GM21367 (cell line): ENCODE data around the gene RASIP1.
"Not testable (repeated sequence)": the region's sequence is repeated elsewhere in the genome, so short reads cannot be mapped to it uniquely, and the experiment has no call there.

Experiments used
- ATAC-seq: cut with Tn5 transposase; IDR thresholded peaks from one replicate; pipeline ENCODE4 v1.9.1; 2021; ENCODE audit not compliant: unreplicated experiment

RASIP1 gene

DNA sequence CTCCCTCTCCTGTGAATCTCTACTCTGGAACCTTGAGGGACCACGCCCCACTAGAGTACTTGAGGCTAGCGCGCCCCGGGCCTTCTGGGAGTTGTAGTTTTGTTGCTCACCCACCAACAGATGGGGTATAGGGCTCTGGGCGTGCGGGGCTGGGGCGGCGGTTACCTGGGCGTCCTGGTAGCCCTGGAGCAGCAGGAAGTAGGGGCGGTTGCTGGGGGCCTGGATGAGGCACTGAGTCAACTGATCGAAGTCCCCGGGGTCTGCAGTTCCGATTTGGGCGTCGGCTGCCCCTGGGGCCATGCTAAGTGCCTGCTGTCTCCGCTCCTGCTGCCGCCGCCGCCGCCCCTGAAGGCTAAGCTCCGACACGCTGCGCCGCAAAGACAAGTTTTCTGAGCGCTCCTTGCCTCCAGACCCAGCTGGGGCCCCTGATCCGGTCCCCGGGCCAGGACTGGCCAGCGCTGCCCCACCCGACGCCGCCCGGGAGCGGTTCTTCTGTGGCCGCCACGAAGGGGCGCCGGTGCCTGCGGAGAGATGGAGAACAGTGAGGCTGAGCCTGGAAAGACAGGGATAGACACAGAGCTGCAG lies 5.3 kb downstream of the RASIP1 start:
- ATAC-seq: no peak

DNA sequence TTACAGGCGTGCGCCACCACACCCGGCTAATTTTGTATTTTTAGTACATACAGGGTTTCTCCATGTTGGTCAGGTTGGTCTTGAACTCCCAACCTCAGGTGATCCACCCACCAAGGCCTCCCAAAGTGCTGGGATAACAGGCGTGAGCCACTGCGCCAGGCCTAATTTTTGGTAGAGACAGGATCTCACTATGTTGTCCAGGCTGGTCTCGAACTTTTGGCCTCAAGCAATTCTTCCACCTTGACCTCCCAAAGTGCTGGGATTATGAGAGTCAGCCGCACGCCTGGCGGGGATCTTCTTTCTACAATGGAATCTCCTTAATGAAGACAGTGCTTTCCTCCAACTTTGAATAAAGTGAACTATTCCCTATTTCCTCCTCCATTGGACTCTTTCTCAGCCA lies 5.8 kb downstream of the RASIP1 start:
- no peak for ATAC-seq

DNA sequence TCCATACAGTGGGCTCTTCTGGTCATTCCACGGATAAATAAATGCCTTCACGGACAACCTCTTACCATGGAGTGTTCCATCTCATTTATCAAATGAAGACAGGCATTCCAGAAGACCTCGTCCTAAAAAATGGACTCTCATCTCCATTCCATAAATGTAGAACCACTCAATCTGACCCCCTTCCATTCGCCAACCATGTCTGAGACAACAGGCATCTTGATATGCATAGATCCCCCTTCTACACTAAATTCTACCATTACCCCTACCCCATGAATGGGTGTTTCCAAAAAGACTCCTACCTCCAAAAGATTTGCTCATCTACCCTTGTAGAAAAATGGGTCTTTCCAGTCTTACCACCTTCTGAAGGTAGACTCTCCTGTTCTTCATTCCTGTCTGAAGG lies 9.0 kb downstream of the RASIP1 start:
- ATAC-seq: no peak

DNA sequence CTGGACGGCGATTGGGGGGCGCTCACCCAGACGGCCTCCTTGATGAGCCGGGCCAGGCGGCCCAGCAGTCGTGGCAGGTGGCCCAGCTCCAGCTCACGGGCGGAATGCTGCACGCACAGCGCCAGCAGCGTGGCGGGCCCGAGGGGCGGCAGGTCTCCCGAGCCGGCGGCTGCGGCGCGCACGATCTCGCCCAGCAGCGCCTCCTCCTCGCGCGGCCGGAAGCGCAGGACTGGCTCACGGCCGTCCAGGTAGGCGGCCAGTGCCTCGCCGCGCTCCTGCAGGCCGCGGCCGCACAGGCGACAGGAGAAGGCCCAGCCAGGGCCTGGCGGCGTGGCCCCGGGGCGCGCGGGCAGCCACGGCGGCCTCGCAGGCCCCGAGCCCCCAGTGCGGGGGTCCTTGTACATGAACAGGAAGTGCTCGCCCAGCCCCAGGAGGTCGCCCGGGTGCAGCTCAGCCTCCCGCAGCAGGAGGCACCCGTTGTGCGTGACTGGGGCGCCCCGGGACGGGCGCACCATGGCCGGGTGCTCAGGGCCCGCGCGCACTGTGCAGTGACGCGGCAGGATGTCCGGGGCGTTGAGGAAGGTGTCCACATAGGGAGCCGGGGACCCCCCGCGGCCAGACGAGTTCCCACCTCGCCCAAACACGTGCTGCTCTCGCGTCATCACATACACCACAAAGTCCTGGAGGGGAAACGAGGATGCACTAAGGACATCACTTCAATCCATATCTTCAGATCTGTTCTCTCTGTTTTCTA lies 11.3 kb downstream of the RASIP1 start:
- ATAC-seq: no peak

DNA sequence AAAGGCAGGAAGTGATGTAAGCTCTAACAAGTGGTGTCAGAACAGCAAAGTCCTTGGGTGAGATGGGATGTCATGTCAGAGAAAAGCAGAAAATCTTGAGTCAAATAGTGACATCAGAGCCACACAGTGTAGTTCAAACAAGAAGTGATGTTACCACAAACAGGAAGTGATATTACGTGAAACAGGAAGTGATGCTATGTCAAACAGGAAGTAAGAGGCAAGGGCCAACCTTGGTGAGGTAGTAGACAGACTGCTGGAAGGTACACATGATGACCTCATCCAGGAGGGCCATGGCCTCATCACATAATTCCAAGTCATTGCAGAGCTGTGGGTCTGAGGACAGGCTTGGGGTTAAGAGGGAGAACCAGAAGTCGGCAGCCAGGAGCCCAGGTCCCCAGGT lies 13.9 kb downstream of the RASIP1 start:
- no peak for ATAC-seq

DNA sequence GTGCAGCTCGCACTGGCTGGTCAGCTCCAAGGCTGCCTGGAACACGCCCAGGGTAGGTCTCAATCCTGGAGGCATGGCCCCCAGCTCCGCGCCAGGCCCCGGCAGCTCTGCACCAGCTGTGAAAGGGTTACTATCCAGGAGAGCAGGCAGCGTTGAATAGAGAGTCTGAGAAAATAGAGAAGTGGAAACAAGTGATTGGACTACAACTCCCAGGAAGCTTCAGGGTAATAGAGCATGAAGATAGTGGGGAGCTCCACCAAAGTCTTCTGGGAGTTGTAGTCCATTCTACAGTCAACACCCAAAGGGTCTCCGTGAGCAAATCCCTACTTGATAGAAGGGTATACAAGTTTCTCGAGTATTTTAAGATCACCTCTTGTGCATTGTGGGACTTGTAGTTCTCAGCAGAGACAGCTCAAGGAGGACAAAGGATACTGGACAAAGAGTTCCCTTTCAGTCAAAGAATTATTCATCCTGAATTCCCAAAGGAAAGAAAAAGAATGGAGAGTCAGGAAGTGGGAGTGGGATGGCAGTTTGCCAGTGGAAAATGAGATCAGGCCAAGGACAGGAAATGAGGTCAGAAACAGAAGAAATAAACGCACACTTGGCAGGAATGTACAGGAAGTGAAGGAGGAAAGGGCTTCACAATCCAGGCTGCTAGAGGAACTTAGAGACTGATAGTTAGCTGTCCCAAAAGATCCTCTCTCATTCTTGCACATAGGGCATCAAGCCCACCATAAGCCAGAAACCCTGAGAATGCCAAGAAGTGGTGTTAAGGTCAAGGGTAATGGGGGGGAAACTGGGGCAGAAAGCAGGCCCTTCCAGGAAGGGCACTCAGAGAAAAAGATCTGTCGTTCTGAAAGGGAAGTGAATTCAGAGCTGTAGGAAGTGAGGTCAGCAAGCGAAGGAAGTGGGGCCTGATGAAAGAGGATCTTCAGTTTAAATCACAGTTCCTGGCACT lies 15.3 kb downstream of the RASIP1 start:
- no peak for ATAC-seq

DNA sequence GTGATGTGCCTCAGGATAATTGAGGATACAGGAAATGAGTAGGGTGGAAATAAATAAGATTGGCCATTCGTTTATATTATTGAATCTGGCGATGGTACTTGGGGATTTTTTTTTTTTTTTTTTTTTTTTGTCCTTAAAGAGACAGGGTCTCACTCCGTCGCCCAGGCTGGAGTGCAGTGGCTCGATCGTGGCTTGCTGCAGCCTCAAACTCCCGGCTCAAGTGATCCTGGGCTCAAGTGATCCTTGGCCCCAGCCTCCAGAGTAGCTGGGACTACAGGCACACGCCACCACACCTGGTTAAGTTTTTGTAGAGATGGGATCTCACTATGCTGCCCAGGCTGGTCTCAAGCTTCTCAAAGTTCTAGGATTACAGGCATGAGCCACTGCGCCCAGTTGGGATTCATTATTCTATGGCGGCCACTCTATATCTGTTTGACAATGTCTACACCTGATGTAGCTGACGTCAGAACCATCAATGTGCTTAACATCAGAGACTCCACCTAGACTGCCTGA lies 18.2 kb downstream of the RASIP1 start:
- no peak for ATAC-seq

DNA sequence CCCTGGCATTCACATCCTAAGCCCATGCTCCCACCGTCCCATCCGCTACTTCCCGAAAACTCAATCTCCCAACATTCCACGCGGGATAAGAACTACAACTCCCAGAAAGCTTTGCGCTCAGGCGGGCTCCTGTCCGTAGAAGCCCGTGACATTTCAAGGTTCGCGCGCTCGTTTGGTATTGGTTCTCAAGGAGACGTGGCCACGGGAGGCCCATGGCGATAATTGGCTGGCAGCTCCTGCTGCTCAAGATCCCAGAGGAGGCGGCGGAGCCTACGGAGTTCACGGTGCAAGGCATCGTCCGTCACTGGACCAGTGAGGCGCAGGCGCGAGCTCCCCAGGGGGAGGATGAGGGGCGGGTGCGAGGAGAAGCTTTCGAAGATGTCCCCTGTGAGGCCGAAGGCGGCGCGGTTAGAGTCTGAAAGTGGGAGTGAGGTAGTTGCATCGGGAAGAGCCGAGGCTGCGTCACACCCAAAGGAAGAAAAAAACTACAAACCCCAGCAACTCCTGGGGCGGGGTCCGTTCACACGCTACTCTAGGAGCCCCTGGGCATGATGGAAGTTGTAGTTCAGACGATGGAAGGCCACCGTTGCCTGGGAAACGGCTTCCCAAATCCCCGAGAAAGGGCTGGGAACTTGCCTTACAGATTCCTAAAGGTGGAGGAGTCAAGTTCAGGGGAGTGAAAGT lies 19.7 kb downstream of the RASIP1 start:
- peak; percentile 75 for ATAC-seq

DNA sequence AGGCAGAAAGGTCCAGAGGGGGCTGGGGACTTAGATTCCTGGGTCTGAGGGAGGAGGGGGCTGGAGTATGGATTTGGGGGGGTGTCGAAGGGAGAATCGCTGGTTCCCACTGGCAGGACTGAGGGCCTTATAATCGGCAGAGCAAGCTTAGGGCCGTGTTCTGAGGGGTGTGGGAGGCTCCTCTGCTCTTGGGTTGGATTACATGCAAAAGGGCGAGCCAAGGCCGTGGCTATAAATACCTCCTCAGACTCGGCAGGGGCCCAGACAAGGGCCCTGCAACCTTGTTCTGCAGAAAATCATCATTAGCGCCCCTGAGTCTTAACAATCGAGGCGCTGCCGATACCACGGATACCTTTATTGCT lies 20.2 kb downstream of the RASIP1 start:
- ATAC-seq: no peak

DNA sequence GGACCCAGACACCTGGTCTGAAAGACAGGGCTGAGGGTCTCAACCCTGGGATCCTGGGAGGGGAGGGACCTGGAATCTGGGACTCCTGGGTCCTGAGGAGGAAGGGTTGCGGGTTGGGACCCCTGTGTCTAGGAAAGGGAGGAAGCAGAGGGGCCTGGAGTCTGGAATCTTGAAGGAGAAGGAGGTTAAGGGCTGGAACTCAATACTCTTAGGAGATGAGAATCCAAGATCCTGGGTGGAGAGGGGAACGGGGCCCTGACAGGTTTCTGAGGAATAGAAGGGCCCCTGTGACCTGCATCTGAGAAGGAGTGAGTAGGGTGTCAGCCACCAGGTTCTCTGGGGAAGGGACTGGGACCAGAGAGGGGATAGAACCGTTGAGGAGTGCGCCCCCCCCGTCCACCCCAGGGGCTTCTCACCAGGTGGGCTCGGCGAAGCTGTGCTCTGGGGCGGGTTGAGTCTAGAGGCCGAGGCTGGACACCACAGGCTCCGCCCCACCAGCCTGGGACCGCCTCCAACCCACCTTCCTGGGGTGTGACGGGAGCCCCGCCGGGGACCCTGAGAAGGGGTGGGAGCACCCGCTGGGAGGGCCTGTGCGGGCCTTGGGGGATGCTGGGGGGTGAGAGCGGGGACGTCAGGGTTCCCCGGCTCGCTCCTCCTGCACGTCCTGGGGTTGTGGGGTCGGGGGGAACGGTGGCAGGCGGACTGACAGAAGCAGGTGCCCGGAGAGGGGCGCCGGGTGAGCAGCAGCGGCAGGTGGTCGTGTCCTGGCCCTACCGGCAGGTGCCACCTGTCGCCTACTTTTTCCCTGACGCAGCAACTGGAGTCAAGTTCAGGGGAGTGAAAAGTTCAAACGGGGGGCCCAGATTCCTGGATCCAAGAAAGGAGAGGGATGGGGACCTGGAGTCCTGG lies 20.9 kb downstream of the RASIP1 start, which contains the start of gene MAMSTR:
Gene MAMSTR, minus strand, starts transcription at position 463 of the 909 bp plus-strand sequence. CDS start 694 bp downstream, outside the sequence.
- ATAC-seq: no peak

DNA sequence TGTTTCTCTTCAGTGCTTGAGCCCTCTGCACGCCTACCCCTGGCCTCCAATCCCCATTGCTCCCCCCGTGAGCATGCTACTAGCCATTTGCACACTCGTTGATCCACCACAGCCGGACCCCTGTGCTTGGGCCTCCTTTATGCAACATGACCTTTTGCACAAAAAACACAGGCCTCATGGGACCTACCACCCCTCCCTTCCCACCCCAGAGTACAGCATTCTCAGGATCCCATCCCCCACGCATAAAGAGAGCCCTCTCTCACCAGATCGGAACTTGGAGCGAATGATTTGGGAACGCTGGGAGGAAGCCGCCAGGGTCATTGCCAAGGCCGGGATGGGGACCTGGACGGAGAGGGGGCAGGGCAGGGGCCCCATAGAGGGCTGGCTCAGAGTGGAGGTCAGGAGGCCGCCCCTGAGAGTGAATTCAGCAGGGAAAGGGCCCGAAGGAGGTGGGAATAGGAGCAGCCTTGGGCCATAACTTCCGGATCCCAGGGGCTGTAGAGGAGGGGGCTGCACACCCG lies 21.6 kb downstream of the RASIP1 start:
- ATAC-seq: no peak

DNA sequence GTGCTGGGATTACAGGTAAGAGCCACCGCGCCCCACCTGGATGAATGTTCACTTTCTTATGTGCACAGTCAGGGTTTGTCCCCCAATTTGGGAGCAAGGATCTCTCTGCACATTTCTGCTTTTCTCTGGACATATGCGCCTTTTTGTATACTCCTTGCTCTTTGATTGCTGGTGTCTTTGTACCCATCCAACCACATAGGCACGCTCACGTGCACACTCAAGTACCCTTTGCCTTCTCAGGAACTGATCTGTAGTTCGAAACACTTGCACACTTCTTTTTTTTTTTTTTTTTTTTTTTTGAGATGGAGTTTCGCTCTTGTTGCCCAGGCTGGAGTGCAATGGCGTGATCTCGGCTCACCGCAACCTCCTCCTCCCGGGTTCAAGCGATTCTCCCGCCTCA lies 22.3 kb downstream of the RASIP1 start:
- not testable (repeated sequence) for ATAC-seq

DNA sequence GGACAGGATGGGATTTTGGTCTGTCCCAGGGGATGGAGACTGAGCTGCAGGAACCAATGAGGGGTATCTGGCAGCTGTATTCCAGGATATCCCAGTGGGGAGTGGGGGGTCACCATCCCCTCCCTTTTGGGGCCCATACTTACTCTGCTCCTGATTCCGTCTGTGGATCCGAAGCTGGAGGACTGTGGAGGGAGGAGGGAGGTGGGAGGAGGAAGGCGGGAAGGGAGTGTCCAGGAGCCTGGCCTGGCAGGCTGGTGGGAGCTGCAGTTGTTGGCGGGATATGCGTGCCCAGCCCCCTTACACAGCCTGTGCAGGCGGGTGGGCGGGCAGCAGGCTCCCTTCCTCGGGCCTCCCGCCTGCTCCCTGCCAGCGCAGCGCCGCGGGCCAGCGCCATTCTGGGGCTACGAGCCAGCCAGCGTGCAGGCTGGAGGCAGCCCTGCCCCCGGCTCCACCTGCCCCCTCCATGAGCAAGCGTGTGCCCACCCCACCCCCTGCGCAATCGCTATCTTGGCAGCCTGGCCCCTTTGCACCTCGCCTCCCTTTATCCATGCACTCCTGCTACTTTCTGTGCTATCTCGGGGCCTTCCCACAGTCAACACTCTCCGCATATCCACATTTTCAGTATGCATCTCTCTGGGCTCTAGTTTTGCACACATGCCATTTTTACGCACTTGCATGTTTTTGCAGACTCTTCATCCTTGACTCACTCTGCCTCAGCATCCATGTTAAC lies 23.7 kb downstream of the RASIP1 start:
- ATAC-seq: no peak

DNA sequence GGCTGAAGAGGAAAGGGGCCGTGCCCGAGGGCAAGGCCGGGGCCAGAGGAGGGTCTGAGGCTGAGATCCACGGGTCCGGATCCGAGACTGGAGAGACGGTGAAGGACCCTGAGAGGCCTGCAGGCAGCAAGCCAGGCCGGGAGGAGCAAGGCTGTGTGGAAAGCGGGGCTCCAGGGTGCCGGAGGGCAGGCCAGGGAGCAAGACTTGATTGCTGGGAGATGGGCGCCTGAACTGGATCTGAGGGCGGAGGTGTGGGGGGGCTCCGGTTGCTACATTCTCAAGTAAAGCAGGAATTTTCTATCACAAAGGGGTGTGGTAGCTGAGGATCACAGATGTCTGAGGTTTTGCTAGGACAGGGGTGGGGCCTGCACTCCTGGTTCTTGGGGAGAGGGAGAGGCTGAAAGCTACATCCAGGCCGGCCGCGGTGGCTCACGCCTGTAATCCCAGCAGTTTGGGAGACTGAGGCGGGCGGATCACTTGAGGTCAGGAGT lies 24.7 kb downstream of the RASIP1 start:
- no peak for ATAC-seq

DNA sequence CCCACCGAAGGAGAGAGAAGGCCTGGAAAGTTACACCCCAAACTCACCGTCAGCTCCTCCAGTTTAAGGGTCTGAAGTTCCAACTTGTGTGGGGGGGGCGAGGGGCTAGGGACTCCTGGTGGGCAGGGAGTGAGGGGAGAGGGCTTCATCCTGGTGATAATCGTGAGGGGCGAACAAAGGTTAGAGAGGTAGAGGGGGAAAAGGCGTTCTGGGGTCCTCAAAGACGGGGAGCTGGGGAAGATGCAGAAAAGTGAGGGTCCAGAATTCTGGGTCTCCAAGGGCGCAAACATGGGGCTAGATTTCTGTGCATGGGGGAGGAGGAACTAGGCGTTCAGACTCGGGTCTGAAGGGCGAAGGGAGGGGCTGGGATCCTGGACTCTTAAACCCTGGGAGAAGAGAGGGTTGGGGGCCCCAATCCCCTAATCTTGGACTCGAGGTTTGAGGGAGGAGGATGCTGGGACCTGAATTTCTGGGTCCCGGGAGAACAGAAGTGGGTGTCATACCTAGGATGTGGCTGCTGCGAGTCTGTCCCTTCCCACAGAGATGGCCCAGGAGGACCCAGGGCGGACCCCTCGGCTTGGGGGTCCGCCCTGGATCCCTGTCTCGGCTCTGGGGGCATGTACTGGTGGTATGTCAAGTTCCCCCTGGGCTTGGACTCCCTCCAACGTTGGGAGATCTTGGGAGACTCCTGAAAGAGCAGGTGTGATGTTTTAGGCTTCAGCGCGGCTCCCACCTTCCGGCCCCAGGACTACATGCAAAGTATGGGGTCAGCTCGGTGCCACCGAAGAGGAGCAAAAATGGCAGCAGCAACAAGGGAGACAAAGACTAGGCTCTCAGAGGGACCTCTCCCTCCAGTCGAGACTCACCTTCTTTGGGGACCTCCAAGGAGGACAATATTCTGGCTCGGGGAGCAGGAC lies 25.4 kb downstream of the RASIP1 start:
- ATAC-seq: no peak

DNA sequence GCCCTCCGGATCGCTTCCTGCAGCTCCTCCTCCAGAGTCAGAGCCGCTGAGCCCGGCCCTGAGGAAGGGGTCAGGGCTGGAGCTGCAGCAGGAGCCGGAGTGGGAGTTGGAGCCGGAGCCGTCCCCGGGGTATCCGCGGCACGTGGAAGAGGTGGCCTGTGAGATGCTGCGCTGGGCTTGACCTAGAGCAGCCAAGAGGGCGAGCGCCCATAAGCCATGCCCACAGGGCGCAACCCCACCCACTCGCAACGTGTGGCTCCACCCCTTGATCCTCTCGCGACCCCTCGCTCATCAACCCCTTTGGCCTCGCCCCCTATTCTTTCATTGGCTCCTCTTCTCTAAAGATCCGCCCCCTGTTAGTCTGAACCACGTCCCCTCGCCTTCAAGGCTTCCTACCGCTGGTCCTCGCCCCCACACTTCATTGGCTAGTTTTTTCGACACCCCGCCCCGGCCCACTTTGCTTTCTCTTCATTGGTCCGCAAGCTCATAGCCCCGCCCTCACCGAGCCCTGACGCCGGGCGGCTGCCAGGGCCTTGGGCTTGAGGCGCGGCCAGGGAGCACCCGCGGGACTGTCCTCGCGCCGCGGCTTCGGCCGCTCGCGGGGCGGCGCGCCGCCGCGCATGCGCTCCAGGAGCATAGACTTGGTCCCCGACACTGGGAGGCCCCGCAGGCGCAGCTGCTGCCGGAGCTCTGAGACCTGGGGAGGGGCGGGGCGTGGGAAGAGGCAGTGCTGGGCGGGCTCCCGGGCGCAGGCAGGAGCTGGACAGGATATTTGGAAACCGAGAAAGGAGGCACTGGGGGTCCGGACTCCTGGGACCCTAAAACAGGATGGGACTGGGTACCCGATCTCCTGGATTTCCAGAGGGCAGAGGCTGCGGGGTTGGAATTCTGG lies 26.3 kb downstream of the RASIP1 start:
- peak; percentile 80 for ATAC-seq
